Fibroblast of skin of right biceps (primary cell): Measurements from ENCODE around the gene ADAMTS16.

ENCODE experiments used
- DNase-seq: peaks from one replicate; pipeline ENCODE4 v3.0.0-alpha.2; 2013

The ADAMTS16 gene

DNA sequence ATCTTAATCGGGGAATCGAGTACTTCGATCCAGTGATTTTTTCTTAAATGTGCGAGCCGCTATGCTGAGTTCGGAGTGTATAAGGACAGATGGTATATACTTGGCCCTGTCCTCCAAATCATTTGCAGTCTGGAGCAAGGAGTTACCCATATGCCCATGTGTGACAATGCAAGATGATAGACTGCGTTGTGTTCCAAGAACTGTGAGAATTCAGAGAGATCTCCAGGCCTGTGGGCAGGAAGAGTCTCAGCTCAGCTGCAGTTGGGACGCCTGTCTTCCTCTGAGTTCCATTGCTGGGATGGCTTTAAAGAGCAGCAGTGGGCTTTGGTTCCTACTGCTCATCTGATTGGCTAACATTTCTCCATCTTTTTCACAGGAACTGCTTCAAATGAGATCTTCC lies 106.6 kb downstream of the ADAMTS16 start:
- no peak for DNase-seq

DNA sequence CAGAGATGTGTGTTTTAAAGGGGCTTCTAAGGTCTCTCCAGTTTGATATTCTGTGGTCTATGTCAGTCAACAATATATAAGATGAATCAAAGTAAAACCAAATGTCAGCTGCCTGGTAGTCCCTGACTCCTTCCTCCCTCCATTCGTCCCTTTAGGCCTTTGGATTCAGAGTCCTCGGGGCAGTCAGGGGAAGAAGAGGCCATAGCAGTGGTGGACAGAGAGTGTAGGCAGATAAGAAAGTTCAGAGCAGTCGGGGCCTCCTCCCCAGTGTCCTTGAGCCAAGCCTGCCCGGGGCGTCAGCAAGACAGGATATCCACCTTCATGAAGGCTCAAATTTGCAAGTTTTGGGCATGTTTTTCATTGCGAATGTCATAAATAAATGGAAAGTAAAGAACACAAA lies 110.6 kb downstream of the ADAMTS16 start:
- no peak for DNase-seq

GRCh38 chr5:5252106-5252505 lies 112.0 kb downstream of the ADAMTS16 start:
- DNase-seq = no peak

DNA sequence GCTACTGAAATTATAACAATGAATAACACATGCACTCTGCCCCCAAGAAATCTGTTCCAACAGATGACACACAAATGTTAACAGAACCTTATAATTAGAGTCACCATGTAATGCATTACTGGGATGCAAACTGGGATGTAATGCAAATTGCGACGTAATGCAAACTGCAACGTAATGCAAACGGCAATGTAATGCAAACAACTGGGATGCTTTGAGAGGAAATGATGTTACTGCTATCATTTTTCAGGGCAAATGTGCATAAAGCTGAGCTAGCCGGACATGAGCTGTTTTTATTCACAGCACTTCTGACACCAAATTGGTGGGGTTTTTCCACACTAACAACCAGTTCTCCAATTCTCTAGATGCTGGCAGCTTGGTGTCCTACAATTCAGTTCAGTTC lies 117.2 kb downstream of the ADAMTS16 start:
- DNase-seq = no peak

DNA sequence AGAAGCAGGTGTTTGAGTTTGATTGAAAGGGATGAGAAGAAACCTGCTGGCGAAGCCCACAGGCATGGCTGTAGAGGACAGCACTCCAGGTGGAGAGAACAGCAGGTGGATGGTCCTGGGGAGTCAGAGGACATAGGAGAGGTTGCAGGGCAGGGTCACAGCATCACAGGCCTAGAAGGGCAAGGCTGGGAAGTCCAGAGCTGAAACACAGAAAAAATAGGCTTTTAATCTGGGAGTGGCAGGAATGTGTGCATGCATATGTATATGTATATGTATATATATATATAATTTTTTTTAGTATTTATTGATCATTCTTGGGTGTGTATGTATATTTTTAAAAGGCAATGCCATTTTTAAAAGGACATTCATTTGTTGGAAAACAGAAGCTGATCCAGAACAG lies 118.4 kb downstream of the ADAMTS16 start:
- no peak for DNase-seq

DNA sequence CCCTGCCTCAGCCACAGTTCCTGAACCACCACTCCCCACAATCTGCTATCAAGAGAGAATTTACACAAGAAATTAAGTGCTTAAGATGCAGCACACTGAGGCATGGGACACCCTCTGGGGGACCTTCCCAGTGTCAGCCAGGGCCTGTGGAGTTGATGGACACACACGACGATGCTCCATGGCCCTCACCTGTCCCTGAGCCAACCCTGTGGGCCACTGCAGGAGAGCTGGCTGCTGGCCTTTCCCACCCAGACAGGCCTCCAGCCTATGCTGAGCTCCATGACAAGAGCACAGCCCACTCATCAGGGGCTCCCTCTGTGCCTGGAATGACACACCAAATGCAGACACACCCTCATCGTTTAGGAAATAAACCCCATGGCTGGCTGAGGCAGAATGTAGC lies 124.6 kb downstream of the ADAMTS16 start:
- DNase-seq = no peak

DNA sequence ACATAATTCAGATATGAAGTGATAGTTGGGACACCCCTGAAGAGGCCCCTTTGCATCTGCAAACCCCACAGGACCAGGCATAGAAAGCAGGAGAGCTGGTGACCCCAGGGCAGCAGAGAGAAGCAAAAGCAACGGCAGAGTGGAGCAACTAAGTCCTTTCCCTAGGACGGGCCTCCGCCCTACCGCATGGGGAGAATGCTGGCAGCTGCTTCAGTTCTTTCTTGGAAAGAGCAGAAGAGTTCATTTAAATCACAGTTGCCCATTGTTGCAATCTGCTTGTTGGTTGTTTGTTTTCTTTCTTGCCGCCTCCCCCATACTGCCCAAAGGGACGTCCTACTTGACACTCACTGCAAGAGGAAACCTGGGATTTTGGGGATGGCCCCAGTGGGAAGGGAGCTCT lies 126.2 kb downstream of the ADAMTS16 start:
- DNase-seq = no peak

- DNase-seq = no peak
Measured at GRCh38 chr5:5270161-5270560, 130.0 kb downstream of the ADAMTS16 start.

DNA sequence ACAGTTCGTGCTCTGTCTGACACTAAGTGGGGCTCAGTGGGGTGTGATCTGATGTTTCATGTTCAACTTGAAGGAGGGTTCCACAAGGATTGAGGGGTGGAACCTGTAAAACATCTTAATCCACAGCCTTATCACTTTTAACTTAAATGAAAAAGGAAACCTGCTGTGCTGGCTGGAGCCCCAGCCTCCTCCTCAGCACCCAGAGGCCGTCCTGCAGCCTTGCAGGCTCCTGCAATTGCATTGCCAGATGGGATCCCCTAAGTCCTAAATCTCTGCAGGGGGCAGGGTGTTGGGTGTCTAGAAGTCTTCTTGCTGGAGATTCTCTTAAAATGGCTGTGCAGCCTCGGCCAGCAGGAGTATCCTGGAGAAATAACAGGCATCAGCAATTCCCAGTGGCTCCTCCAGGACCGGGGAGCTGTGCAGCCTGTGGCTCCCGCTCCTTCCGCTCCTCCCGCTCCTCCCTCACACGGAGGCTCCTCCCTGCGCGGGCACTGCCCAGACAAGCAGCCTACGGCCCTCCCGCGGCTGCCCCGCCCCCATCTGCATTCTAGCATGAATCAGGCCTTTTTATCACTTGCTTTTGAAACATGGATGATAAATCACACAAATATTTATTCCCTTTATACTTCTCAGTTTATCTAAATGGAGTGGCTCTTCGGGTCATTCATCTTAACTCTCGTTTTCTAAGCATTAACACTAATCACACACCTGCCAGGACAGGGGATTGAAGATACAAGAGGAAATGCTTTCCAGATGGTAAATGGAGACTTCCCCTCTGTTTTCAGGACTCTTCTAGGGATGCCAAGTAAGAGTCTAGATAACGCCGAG lies 131.0 kb downstream of the ADAMTS16 start:
- peak; percentile 81 for DNase-seq

- DNase-seq = peak; percentile 44
Measured at GRCh38 chr5:5271786-5272321, 131.7 kb downstream of the ADAMTS16 start.

GRCh38 chr5:5273398-5273797 lies 133.3 kb downstream of the ADAMTS16 start:
- DNase-seq = no peak

GRCh38 chr5:5273976-5274375 lies 133.8 kb downstream of the ADAMTS16 start:
- DNase-seq = no peak

GRCh38 chr5:5275211-5275610 lies 135.1 kb downstream of the ADAMTS16 start:
- DNase-seq = no peak

GRCh38 chr5:5276430-5276829 lies 136.3 kb downstream of the ADAMTS16 start:
- DNase-seq = no peak

- DNase-seq = no peak
Measured at GRCh38 chr5:5276951-5277517, 136.9 kb downstream of the ADAMTS16 start.

DNA sequence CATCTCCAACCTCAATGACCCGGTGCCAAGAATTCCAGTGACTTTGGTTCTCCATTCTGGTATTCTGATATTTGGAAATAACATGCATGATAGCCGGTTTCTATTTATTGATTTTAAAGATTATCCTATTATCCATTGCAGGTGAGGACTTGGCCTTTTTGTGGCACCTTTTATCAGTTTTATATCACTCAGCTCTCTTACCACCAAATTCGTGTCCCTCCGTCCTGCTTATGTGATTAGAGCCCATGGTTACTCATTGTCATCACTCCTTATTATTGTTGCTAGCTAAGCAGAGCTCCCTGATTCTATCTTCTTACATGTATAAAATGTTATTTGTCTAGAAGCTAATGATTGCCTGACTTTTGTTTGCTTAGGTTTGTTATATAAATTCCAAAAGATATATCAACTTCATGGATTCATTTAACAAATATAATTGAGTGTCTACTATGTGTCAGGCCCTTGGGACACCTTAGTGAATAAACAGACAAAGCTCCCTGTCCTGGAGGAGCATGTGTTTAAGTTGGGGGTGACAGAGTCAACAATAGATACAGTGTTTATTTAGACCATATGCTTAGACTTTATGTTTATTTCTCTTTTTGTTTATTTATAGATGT lies 138.2 kb downstream of the ADAMTS16 start:
- DNase-seq = no peak

DNA sequence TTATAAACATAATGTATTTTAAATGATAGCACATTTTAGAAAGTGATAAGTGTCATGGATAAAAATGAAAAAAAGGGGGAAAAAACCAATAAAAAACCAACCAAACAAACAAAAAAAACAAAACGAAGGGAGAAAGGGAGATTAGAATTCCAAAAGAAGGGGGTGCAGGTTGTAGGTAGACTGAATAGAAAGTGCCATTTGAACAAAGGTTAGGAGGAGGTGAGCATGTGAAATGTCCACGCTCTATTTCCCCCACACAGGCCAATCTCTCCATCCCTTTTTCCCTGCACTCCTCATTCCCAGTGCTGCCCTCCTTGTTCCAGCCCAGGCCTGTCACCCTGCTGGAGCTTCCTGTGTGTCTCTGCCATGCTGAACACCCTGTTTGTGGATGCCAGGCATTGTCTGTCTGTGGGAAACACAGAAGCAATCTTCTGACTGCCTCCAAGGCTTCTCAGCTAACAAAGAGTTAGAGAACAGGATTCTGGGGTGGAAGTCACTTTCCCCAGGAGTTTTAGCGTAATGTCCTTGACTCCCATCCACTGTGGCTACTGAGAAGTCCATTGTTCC lies 138.8 kb downstream of the ADAMTS16 start:
- no peak for DNase-seq

DNA sequence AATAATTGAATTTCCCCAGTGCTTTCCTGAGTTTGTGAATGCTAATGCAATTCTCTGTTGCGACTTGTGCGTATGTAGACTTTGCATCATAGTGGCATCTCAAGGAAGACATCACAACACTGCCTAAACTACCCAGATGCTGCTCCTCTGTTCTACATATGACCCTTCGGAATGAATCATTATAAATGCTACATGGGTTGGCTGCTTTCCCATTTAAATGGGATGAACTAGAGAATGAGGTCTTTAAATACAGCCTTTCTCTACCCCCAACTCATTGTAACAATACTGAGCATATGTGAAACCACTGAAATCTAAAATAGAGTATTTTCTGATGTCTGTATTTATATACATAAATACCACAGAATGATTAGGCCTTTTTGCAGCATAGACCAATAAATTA lies 145.8 kb downstream of the ADAMTS16 start:
- peak; percentile 56 for DNase-seq

- no peak for DNase-seq
Measured at GRCh38 chr5:5287419-5287818, 147.3 kb downstream of the ADAMTS16 start.

GRCh38 chr5:5288201-5288600 lies 148.1 kb downstream of the ADAMTS16 start:
- peak; percentile 78 for DNase-seq

GRCh38 chr5:5289537-5289936 lies 149.4 kb downstream of the ADAMTS16 start:
- no peak for DNase-seq

DNA sequence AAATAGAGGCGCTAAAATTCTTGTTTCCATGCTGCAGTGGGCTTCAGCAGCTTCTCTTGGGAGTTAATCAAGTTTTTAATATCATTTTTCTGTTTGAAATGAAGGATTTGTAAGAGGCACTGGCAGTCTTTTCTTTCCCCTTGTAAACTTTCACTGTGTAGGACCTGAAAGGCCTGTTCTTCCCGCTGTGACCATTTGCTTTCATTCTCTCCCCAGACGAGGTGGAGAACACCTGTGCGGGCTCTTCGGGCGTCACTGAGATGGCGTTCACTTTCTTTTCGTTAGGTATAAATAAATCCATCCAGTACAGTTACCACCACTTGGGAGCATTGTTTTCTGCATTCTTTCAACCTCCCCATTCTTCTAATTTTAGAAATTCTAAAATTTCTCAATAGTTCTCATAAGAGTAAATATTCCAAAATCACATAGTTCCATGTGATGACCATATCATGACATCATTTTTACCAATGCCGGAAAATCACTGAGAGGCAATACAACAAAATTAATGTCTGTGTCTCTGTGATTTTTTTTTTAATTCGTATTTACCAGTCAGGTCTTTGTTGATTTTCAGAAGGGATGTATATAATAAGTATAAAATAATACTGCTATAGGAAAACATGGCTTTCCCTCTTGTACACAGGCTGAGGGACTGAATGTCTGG lies 150.7 kb downstream of the ADAMTS16 start:
- DNase-seq = no peak

GRCh38 chr5:5291357-5291756 lies 151.2 kb downstream of the ADAMTS16 start:
- DNase-seq = peak; percentile 41
